ENCODE measurements around the gene RBP3.

Gene RBP3

DNA sequence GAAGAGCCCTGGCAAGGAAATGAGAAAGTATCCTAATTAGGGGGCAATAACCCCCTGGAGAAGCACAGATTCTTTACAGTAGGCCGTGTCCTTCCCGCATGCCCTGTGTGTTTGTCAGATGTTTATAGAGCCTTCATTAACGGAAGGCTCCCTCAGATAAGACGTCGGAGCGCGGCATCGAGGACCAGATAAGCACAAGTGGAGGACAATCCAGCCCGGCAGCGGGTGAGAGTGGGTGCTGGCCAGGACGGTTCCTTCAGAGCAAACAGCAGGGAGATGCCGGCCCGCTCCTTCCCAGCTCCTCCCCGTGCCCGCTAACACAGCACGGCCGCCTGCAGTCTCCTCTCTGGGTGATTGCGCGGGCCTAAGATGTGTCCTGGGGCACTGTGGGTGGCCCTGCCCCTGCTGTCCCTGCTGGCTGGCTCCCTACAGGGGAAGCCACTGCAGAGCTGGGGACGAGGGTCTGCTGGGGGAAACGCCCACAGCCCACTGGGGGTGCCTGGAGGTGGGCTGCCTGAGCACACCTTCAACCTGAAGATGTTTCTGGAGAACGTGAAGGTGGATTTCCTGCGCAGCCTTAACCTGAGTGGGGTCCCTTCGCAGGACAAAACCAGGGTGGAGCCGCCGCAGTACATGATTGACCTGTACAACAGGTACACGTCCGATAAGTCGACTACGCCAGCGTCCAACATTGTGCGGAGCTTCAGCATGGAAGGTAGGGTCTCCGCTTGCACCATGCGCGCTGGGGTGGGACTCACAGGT, 25.7 kb upstream of the RBP3 start, which contains the start of gene GDF2:
TSS of gene GDF2 (plus strand) at position 155 of the 762 bp plus-strand sequence. CDS start at position 370, 215 bp downstream.
- CTCF ChIA-PET, result interaction anchor here (0.8 to 2.9 kb wide), 4 partner anchors 10 to 18 kb away, joined by 4 to 16 read pairs (median 7); no protein-coding TSS in a partner anchor
- TF ChIP-seq, protein P1, sequence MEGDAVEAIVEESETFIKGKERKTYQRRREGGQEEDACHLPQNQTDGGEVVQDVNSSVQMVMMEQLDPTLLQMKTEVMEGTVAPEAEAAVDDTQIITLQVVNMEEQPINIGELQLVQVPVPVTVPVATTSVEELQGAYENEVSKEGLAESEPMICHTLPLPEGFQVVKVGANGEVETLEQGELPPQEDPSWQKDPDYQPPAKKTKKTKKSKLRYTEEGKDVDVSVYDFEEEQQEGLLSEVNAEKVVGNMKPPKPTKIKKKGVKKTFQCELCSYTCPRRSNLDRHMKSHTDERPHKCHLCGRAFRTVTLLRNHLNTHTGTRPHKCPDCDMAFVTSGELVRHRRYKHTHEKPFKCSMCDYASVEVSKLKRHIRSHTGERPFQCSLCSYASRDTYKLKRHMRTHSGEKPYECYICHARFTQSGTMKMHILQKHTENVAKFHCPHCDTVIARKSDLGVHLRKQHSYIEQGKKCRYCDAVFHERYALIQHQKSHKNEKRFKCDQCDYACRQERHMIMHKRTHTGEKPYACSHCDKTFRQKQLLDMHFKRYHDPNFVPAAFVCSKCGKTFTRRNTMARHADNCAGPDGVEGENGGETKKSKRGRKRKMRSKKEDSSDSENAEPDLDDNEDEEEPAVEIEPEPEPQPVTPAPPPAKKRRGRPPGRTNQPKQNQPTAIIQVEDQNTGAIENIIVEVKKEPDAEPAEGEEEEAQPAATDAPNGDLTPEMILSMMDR (IDR thresholded peaks at IDR 0.05; ENCODE audit: control extremely low read depth, extremely low read depth, low read depth, missing control alignments), result no peak
- POLR2A ChIA-PET, result no interaction called here
- no peak for DNase-seq (ENCODE audit: extremely low spot score)

DNA sequence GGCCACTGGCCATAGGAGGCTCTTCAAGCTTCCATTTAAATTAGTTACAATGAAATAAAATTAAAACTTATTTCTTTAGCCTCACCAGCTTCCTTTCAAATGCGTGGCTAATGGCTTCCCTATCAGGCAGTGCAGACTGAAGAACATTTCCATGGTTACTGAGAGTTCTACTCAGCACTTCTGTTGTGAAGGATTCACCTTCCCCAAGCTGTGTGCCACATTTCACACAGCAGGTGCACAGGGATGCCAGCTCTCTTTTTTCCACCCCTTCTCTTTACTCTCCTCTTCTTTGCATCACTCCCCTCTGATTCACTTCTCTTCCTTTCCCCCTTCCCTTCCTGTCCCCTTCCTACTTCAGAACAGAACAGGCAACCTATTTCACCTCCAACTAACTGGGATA, 25.1 kb upstream of the RBP3 start:
- ChIA-PET CTCF (interaction anchor here (0.8 to 2.9 kb wide), 3 partner anchors 10 to 18 kb away, joined by 4 to 16 read pairs (median 5); no protein-coding TSS in a partner anchor), POLR2A (no interaction called here)
- TF ChIP-seq, protein P1 (IDR thresholded peaks at IDR 0.05; ENCODE audit: control extremely low read depth, extremely low read depth, low read depth, missing control alignments), result no peak
- no peak for DNase-seq (ENCODE audit: extremely low spot score)

GRCh38 chr10:47323636-47324296, 24.4 kb upstream of the RBP3 start:
- DNase-seq (ENCODE audit: extremely low spot score), result no peak
- TF ChIP-seq, protein P1 (IDR thresholded peaks at IDR 0.05; ENCODE audit: control extremely low read depth, extremely low read depth, low read depth, missing control alignments), result no peak
- ChIA-PET CTCF (interaction anchor here (1.9 to 2.9 kb wide), 2 partner anchors 11 to 17 kb away, joined by 5 to 16 read pairs; no protein-coding TSS in a partner anchor), POLR2A (no interaction called here)

DNA sequence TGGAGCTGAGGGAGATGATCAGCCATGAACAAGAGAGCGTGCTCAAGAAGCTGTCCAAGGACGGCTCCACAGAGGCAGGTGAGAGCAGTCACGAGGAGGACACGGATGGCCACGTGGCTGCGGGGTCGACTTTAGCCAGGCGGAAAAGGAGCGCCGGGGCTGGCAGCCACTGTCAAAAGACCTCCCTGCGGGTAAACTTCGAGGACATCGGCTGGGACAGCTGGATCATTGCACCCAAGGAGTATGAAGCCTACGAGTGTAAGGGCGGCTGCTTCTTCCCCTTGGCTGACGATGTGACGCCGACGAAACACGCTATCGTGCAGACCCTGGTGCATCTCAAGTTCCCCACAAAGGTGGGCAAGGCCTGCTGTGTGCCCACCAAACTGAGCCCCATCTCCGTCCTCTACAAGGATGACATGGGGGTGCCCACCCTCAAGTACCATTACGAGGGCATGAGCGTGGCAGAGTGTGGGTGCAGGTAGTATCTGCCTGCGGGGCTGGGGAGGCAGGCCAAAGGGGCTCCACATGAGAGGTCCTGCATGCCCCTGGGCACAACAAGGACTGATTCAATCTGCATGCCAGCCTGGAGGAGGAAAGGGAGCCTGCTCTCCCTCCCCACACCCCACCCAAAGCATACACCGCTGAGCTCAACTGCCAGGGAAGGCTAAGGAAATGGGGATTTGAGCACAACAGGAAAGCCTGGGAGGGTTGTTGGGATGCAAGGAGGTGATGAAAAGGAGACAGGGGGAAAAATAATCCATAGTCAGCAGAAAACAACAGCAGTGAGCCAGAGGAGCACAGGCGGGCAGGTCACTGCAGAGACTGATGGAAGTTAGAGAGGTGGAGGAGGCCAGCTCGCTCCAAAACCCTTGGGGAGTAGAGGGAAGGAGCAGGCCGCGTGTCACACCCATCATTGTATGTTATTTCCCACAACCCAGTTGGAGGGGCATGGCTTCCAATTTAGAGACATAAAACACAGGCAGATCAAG, 22.6 kb upstream of the RBP3 start:
- TF ChIP-seq, protein P1 (IDR thresholded peaks at IDR 0.05; ENCODE audit: control extremely low read depth, extremely low read depth, low read depth, missing control alignments), result no peak
- POLR2A ChIA-PET, result no interaction called here
- no peak for DNase-seq (ENCODE audit: extremely low spot score)
- CTCF ChIA-PET, result interaction anchor here (1.1 to 2.9 kb wide), 2 partner anchors 13 to 15 kb away, joined by 4 to 16 read pairs; no protein-coding TSS in a partner anchor

- POLR2A ChIA-PET, result no interaction called here
- no peak for DNase-seq (ENCODE audit: extremely low spot score)
- CTCF ChIA-PET, result no interaction called here
- TF ChIP-seq, protein P1 (IDR thresholded peaks at IDR 0.05; ENCODE audit: control extremely low read depth, extremely low read depth, low read depth, missing control alignments), result no peak
Observed at GRCh38 chr10:47326306-47326926, 21.7 kb upstream of the RBP3 start.
